GM19043 (cell line): ENCODE results near the gene FNIP1.
"Not testable (repeated sequence)": the region's sequence is repeated elsewhere in the genome, so short reads cannot be mapped to it uniquely, and the experiment has no call there.

ENCODE experiments used
- ATAC-seq: cut with Tn5 transposase; IDR thresholded peaks from one replicate; pipeline ENCODE4 v1.9.1; 2021; ENCODE audit warnings: low read depth; ENCODE audit not compliant: unreplicated experiment

FNIP1 gene

DNA sequence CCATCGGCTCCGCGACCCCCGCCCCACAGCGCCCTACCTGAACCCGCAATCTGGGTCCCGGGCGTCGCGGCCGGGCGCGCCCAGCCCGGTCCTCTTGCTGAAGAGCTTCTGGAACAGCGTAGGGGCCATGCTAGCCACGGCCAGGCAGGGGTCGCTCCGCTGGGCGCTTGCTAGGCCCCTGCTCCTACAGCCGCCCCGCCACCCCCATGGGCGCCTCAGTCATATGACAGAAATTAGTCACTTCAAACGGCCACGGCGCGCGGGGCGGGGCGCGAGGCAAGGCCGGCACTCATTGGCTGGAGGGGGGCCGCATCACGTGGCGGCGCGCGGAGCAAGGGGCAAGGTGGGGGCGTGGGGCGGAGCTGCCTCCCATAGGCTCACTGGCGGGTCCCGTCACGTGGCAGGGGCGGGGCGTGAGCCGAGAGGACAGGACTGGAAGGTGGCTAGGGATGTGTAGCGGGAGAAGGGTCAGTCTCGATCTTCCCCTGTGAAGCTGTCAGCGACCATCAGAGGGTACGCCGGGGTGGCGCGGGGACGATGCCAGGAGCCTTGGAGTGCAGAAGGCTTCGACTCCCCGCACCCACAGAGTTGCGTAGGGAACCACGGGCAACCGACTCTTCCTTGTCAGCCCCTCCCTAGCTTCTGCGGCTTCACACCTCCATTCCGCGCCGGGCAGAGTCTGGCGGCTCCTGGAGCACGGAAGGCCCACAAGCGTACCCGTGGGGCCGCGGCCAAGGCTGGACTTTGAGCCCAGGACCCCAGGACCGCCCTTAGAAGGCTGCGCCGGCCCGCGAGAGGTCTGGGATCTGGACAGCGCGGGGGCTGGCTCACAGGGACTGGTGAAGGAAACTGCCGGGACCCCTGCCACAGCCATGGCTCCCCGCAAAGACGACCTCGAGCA is at the start of gene FNIP1:
Gene FNIP1 (minus strand): TSS at position 225 of the 901 bp plus-strand sequence. CDS start 96 bp downstream, at position 129.
- ATAC-seq, result peak; percentile 94

DNA sequence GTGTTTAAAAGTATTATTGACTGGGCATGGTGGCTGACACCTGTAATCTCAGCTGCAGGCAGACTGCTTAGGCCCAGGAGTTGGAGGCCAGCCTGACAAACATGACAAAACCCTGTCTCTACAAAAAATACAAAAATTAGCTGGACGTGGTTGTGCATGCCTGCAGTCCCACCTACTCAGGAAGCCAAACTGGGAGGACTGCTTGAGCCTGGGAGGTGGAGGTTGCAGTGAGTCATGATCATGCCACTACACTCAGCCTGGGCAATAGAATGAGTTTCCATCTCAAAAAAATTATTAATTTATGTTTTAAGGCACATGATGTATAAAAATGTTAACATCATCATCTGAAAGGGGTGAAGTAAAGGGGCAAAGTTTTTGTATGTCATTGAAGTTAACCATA is 49.7 kb upstream of the FNIP1 start:
- ATAC-seq, result no peak

DNA sequence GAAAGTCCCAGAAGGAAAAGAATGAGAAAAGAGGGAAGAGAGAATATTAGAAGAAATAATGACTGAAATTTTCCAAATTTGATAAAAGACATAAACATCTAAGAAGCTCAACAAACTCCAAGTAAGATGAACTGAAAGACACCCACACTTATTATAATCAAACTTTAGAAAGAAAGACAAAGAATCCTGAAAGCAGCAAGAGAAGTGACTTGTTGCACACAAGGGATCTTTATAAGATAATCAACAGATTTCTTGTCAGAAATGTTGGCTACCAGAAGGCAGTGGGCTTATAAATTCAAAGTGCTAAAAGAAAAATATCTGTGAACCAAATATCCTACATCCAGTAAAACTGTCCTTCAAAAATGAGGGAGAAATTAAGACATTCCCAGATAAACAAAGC is 49.0 kb upstream of the FNIP1 start:
- ATAC-seq, result no peak

DNA sequence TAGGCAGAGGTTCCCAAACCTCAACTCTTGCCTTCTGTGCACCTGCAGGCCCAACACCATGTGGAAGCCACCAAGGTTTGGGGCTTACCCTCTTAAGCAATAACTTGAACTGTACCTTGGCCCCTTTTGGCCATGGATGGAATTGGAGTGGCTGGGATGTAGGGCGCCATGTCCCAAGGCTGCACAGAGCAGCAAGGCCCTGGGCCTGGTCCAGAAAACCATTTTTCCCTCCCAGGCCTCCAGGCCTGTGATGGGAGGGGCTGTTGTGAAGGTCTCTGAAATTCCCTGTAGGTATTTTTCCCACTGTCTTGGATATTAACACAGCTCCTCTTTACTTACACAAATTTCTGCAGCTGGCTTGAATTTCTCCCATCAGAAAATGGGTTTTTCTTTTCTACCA is 46.2 kb upstream of the FNIP1 start:
- not testable (repeated sequence) for ATAC-seq

DNA sequence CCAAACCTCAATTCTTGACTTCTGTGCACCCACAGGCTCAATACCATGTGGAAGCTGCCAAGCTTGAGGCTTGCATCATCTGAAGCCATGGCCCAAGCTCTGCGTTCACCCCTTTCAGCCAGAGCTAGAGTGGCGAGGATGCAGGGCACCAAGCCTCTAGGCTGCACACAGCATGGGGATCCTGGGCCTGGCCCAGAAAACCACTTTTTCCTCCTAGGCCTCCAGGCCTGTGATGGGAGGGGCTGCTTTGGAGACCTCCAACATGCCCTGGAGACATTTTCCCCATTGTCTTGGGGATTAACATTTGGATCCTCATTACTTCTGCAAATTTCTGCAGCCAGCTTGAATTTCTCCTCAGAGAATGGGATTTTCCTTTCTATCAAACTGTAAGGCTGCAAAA is 35.9 kb upstream of the FNIP1 start:
- not testable (repeated sequence) for ATAC-seq

DNA sequence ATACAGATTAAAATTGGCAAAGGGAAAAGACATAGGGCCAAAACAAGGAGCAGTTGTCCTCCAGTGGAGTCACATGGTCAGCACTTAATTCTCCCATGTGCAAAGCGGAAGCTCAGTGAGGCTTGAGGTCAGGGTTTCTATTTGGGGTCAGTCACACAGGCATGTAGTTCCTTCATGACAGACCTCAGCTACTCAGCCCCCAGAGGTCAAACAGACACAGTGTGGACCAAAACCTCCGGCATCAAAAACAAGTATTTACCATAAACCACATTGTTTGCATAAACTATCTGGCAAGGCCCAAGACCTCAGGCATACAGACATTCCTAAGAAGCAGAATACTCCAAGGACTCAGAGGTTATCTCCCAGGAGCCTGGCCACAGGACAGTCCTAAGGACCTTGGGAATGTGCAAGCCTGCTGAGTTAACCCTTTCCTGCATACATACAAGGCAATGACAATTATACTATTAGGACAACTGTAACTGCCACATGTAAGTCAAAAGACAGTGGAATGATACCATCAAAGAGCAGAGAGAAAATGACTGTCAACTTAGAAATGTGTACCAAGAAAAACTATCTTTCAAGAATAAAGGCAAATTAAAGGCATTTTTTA is 28.7 kb upstream of the FNIP1 start:
- no peak for ATAC-seq

DNA sequence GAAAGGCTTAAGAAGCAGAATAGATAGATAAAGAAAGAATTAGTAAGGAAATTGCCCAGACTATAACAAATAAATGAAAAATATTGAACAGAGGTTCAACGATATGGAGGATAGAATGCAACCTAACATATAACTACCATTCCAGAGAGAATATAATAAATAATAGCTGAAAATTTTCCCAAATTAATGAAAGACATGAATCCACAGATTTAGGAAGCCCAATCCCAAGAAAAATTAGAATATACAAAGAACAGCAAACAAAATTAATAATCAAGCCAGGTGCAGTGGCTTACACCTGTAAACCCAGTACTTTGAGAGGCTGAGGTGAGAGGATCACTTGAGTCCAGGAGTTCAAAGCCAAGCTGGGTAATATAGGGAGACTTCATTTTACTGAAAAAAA is 27.8 kb upstream of the FNIP1 start:
- no peak for ATAC-seq

DNA sequence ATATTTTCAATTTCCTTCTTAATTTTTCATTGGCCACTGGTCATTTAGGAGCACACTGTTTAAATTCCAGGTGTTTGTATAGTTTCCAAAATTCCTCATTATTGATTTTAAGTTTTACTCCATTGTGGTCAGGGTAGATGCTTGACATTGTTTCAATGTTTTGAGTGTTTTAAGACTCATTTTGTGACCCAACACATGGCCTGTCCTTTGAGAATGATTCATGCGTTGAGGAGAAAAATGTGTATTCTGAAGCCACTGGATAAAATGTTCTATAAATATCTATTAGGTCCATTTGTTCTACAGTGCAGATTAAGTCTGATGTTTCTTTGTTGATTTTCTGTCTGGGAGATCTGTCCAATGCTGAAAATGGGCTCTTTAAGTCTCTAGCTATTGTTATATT is 24.4 kb upstream of the FNIP1 start:
- ATAC-seq, result no peak

DNA sequence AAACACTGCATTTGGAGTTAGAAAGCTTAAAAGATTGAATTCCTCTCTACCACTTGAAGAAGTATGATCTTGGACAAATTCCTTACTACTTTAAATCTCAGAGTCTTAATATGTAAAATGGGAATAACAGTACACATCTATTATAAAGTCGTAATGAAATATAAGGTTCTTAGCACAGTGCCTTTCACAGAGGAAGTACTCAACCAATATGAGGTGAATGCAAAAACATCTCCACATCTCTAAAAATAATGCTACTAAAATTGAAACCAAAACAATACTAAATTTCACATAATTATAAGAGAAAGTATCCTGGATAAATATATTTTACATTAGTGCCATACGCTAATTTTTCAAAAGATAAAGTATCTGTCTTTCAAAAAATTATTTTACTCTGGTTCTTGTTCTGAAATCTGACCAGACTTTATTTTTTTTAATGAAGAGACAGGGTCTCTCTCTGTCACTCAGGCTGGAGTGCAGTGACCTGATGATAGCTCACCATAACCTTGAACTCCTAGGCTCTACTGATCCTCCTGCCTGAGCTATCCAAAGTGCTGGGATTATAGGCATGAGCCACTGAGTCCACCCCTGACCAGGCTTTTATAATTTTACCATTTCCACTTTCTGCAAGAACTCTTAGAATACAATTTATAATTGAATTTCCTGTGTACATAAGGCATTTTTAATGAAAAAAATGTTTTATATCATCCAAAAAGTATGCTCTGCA is 21.3 kb upstream of the FNIP1 start:
- no peak for ATAC-seq

DNA sequence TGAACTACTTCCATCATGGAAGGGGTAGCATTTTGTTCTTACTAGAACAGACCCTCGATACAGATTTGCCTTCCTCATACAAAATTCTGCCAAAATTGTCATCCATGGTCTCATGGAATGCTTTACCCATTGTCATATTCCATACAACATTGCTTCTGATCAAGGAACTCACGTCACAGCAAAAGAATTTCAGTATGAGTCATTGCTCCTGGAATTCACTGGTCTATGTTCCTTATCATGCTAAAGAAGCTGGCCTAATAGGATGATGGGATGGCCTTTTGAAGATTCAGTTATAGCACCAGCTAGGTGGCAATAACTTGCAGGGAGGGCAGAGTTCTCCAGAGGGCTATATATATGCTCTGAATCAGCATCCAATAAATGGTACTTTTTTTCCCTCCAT is 18.2 kb upstream of the FNIP1 start:
- ATAC-seq, result no peak

DNA sequence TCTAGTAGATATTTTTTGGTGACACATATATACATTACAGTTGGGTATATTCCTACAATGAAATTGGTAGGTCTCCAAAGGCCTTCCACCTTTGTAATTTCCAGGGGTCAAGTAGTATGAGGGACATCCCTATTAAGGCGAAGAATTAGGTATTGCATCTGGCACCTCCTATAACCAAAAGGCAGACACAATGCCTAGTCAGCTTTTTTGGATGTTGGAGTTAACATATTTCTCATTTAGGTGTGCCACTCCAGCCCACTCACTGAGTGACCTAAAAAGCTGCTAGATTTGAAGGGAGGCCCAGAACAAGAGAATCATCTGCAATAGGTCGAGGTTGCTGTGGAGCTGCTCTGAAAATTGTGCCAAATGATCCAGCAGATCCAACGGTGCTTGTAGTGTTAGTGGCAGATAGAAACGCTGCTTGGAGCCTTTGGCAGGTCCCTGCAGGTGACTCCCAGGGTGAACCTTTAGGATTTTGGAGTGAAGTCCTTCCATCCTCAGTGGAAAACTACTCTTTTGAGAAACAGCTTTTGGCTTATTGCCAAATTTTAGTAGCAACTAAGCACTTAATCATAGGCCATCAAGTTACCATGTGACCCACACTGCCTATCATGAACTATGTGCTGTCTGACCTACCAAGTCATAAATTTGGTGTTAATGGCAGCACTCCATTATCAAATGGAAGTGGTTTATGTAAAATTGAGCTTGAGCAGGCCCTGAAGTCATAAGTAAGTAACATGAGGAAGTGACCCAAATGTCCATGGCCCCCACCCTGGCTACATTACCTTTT is 15.7 kb upstream of the FNIP1 start:
- ATAC-seq, result no peak

DNA sequence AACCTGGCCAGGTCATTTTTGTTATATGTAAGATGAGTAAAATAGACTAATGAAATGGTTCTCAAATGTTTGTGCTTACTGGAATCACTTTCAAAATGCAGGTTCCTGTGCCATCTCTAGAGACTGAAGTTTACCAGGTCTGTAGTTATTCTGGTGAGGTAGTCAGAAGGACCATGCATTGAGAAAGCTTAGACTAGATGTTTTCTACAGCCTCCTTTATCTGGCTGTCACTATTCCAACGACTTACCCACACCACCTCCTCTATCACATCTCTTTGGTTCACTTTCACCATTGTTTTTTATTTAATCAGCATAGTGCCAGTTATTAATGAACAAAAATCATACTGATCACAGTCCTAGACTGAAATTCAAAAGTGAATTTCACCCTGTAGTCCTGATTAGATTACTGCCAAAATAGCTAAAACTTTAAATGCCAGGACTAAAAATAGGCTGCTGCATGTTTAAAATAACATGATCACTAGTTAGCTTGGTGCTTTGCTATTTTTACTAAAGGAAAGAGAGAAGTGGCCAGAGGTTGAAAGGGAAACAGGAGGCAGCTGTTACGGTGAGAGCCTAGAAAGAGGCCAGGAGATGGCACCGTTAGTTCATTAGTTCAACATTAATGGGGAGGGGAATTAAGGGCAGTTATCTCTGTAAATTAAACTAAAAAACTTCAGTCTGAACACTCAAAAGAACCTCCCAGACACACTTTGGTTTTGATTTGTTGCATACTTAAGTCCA is 13.9 kb upstream of the FNIP1 start:
- ATAC-seq, result peak; percentile 54

DNA sequence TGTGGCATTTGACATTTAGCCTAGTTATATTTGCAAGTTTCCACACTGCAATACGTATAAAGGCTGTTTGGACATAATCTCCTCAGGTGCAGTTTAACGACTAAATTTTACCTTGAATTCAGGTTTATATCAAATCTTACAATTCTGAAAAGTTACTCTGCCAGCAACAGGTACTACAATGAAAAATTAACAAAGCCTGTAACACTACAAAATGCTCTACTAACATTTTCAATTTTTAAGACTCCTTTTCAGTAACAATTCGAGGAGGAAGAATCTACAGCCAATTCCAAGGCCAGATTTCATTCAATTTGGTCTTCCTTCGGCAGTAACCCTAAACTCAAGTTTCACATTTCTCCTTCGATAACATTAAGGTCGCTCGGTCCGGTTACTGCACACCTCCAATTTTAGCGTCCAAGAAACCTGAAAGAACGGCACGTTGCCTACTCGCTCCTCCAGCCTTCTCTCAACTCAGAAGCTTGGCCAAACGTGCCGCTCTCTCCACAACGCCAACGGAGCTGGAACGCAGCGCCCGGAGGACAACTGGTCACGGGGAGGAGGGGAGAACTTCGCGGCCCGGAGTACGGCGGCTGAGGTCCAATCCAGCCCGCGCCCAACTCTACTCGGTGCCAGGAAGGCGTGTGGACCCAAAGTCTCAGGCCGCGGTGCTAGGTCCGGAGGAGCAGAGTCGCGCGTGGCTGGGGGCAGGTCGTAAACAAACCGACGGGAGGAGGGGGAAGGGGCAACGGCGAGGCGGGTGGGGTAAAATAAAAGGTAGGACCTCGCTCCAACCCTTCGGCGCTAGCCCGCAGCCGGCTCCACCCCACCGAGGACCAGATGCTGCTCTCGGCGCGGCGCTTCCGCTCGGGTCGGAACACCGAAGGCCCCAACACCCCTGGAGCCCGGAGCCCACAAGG is 681 bp downstream of the FNIP1 start:
- peak; percentile 16 for ATAC-seq

DNA sequence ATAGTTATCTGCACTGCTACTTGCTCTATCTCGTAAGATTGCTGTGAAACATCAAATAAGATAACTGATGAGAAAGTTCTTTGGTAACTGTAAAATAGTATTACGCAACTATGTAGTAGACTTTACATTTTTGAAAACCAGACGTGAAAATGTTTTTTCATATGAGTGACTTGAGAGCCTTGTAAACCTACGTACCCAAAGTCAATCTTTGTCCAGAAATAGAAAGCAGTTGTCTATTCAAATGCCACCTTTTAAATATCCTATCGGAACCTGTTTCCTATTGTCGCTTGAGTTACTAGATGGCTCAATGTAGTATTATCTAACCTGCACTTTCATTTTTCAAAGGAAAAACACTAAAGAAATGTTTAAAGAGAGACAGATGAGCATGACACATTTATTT is 1.6 kb downstream of the FNIP1 start:
- ATAC-seq, result no peak

DNA sequence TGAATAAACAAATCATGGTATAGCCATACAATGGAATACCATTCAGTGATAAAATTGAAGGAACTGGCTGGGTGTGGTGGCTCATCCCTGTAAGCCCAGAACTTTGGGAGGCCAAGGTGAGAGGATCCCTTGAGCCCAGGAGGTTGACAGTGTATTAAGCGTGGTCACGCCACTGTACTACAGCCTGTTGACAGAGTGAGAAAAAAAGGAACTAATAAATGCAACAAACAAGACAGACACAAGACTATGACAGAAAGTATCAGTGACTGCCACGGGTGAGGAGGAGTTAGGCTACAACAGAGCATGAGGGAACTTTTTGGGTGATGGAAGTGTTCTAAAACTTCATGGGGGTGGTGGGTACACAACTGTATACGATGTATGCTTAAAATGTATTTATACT is 2.2 kb downstream of the FNIP1 start:
- ATAC-seq, result no peak

DNA sequence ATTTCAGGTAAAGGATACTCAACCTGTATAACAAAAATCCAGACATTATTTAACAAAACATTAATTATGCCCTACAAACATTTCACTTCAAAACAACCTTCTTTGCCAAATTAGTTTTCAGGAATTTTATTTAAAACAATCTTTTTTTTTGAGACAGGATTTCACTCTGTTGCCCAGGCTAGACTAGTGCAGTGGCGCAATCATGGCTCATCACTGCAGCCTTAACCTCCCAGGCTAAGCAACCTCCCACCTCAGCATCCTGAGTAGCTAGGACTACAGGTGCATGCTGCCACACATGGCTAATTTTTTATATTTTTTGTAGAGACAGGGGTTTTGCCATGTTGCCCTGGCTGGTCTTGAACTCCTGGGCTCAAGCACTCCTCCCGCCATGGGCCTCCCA is 3.9 kb downstream of the FNIP1 start:
- ATAC-seq, result no peak

DNA sequence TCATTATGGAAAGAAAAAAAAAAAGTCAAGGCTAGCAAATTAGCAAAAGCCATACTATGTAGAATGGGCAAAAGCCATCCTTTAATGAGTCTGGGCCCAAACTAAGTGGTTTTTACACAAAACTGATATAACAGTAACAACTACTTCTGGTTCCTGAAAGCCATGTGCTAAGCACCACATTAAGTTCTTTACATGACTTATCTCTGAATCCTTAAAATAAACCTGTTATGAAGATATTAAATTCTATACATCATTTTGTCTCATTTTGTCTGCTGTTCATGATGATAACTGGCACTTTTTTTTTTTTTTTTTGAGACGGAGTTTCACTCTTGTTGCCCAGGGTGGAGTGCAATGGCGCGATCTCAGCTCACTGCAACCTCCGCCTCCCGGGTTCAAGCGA is 5.0 kb downstream of the FNIP1 start:
- ATAC-seq, result no peak

DNA sequence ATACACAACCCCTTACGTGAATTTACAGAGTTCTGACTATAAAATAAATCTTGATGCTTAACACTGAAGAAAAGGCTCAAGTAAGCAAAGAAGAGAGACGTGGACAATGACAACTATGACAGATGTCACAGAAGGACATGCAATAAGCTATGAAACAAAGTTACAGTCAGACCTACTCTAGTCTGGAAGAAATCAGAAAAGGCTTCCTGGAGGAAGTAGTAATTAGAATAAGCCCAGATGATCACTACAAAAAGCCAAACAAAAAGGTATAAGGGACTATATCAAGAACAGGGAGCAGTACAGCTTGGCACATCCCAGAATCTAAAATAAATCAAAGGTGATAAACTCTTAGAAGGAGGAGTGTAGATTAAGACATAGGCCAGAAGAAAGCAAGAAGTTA is 6.3 kb downstream of the FNIP1 start:
- ATAC-seq, result no peak

DNA sequence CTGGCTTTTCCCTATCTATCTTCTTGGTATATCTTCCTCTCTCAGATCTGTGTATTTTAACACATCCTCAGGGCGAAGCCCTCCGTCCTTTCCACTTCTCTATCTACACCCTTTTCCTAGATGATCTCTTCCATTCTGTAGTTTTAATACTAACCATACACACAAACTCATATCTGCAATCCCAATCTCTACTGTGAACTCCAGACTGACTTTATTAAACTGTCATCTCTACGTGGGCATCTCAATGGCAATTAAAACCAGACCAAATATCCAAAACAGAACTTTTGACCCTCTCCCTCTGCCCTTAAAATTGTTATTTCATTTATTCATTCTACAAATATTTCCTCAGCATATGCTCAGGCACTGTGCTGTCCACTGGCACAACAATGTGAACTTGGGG is 7.1 kb downstream of the FNIP1 start:
- no peak for ATAC-seq
